NB4 (cell line): ENCODE data around the gene BAZ2B.

Source experiments
- MYC ChIP-seq: IDR thresholded peaks from 2 replicates; pipeline ENCODE4 v1.6.1; 2011; ENCODE audit warnings: low read depth, low read length
- POLR2A ChIP-seq: IDR thresholded peaks from 2 replicates; pipeline ENCODE4 v1.6.1; 2011; ENCODE audit warnings: mild to moderate bottlenecking; ENCODE audit not compliant: insufficient read length; ENCODE audit errors: extremely low read depth
- TF ChIP-seq, protein P1 (sequence below): IDR thresholded peaks from one replicate; pipeline ENCODE4 v1.5.1; 2012; ENCODE audit warnings: low read depth, low read length

DNA sequence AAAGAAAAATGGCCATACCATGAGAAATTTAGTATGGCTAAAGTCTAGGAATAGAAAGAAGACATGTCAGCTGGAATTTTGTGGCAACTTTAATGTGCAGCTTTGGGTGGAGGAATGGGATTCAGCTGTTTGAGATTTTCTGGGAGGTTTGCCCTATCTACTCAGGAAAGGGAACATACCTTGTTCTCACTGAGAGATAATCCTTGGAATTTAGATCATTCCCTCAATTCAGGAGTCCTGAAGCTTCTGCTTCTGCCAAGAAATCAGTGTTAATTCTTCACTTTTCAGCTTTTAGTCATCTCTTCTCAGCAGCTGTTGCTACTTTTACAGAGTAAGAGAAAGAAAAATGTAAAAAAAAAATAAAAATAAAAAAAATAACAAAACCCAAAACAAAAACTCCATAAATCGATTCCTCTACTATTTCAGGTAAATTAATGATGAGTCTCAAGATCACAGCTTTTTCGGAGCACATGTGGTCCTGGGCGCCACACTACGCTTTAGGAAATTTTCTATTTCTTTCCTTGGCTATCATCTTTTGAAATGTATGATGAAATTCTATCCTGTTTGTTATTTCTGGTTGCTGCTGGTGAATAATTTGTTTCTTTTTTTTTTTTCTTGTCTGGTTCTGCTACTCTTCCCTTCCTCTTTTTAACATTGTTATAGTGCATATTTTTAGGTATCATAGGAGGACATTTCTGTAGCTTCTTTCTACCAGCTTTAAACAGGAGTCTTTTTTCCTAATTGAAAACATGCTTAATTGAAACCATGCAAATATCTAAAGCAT, 18.9 kb upstream of the BAZ2B start:
- TF ChIP-seq, protein P1, sequence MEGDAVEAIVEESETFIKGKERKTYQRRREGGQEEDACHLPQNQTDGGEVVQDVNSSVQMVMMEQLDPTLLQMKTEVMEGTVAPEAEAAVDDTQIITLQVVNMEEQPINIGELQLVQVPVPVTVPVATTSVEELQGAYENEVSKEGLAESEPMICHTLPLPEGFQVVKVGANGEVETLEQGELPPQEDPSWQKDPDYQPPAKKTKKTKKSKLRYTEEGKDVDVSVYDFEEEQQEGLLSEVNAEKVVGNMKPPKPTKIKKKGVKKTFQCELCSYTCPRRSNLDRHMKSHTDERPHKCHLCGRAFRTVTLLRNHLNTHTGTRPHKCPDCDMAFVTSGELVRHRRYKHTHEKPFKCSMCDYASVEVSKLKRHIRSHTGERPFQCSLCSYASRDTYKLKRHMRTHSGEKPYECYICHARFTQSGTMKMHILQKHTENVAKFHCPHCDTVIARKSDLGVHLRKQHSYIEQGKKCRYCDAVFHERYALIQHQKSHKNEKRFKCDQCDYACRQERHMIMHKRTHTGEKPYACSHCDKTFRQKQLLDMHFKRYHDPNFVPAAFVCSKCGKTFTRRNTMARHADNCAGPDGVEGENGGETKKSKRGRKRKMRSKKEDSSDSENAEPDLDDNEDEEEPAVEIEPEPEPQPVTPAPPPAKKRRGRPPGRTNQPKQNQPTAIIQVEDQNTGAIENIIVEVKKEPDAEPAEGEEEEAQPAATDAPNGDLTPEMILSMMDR: no peak
- TF ChIP-seq POLR2A: no peak
- no peak for TF ChIP-seq MYC
